Ascending aorta (tissue), 2 donors: Measurements from ENCODE around the gene MYO1E. TPM values are rescaled to one million over a fixed set of nuclear protein-coding genes. Genes with fewer than 3 reads are reported as not detected.
A peak's percentile ranks its signal among the peaks of the same experiment; 100 is the strongest.

Source experiments
- DNase-seq, 2 donors: peaks; one replicate each; pipeline ENCODE4 v3.0.0-alpha.2; 2019; ENCODE audit warnings: low spot score in 2 of 2
- H3K27ac ChIP-seq, 2 donors: fragments of 200-600 bp; sonication (generic); one replicate each; pipeline ENCODE4 v1.5.1; 2016 to 2017; ENCODE audit warnings: mild to moderate bottlenecking in 1 of 2
- H3K27me3 ChIP-seq: fragments of 200-600 bp; sonication (generic); one replicate; pipeline ENCODE4 v1.5.1; 2017
- H3K36me3 ChIP-seq, 2 donors: fragments of 200-600 bp; sonication (generic); one replicate each; pipeline ENCODE4 v1.5.1; 2016
- H3K4me1 ChIP-seq, 2 donors: fragments of 200-600 bp; sonication (generic); one replicate each; pipeline ENCODE4 v1.5.1; 2016 to 2017; ENCODE audit warnings: mild to moderate bottlenecking in 1 of 2
- H3K4me3 ChIP-seq, 2 donors: fragments of 200-600 bp; sonication (generic); one replicate each; pipeline ENCODE4 v1.5.1; 2016 to 2017; ENCODE audit warnings: mild to moderate bottlenecking in 1 of 2
- H3K9me3 ChIP-seq, 2 donors: fragments of 200-600 bp; sonication (generic); one replicate each; pipeline ENCODE4 v1.5.1; 2016
- intact Hi-C: fragments of 100-400 bp; cut with DNase I; formaldehyde crosslinking; loops from one replicate; pipeline ENCODE4 v1.15.1; 2023
- total RNA-seq: library from RNA; depleted of rRNA; stranded (reverse); fragments of >200 nt; gene quantifications from one replicate; pipeline ENCODE4 v1.1.0, GENCODE V29; 2016
- TF ChIP-seq, protein P1 (sequence below), 3 experiments: fragments of 200-600 bp in 2 of 3; fragments of 450-650 bp in 1 of 3; sonication (generic) in 2 of 3; IDR thresholded peaks; one replicate each; pipeline ENCODE4 v1.5.1; 2016 to 2019; ENCODE audit warnings: antibody characterized with exemption in 3 of 3, mild to moderate bottlenecking in 1 of 3, moderate library complexity in 1 of 3

Gene MYO1E
- total RNA-seq, 1 donor from 2014 or later = 48.0 TPM

DNA sequence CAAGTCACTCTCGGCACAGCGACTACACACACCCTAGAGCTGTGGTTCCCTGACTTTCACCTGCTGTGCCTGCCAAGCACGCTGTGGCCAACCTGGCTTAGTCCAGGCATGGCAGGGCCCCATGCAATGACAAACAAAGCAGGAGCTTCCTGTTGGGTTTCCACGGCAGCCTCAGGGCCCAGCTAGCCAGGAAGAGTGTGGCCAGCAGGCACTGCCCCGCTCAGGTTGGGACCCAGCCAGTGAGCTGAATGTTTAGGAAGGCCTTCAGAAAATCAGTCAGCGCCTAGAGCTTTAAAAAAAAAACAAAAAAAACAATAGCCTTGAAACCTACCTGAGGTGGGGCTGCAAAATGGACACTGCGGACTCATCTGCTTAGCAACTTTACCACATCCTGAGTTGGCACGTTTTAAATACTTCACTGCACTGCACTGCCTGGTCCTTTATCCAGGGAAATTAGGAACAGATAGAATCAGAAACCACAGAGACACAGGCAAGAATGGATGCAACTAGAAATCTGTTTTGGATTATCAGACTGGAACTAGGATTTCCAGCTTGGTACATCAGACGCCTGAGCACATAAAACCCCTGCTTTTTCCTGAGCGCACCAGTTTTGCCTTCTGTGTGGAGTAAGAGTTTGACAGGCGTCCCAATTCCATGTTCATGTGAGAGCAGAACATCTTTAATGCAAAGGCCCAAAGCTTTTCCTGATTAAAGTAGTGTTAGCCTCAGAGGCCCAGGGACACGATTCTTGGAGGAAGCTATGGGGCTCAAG is 202.2 kb downstream of the MYO1E start:
- no peak overlapping the region for H3K4me3 ChIP-seq

DNA sequence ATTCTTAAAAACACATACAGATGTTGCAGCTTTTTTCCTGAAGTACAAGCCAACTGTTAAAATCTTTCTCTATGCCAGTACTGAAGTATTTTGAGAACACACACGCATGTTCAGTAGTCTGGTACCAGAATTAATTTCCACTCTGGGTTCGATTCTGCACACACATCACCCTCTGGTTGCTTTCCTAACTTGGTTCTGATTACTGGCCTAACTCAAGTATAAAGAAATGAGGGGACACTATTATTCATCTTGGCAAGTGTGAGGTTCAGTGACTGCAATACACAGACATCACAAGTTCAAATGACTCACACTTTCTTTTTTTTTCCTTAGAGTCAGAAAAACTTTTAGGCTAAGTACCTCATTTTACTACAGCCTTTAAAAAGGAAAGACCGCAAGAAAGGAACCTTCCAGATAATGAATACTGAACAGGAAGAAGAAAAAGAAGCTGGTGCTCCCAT is 203.4 kb downstream of the MYO1E start:
- peaks cover 13 to 61% of the 10 kb centered on the region in 2 donors for H3K4me1 ChIP-seq
- TF ChIP-seq, protein P1, sequence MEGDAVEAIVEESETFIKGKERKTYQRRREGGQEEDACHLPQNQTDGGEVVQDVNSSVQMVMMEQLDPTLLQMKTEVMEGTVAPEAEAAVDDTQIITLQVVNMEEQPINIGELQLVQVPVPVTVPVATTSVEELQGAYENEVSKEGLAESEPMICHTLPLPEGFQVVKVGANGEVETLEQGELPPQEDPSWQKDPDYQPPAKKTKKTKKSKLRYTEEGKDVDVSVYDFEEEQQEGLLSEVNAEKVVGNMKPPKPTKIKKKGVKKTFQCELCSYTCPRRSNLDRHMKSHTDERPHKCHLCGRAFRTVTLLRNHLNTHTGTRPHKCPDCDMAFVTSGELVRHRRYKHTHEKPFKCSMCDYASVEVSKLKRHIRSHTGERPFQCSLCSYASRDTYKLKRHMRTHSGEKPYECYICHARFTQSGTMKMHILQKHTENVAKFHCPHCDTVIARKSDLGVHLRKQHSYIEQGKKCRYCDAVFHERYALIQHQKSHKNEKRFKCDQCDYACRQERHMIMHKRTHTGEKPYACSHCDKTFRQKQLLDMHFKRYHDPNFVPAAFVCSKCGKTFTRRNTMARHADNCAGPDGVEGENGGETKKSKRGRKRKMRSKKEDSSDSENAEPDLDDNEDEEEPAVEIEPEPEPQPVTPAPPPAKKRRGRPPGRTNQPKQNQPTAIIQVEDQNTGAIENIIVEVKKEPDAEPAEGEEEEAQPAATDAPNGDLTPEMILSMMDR (IDR thresholded peaks at IDR 0.05) = no peak
- intact Hi-C loops = loop anchor here (5.0 kb wide), 4 partner anchors 63 to 182 kb away; partner anchors contain the start of gene RNF111

More for the DNA sequence above, 202.2 kb downstream of the MYO1E start:
- Histone ChIP-seq H3K27me3 (no peaks in the 10 kb centered on the region), H3K4me1 (peaks cover 12 to 55% of the 10 kb centered on the region in 2 donors), H3K36me3 (peaks cover 14 to 20% of the 10 kb centered on the region in 2 donors), H3K27ac (peak overlapping the region; percentile 92 to 97), H3K9me3 (no peaks in the 10 kb centered on the region)
- TF ChIP-seq, protein P1 (IDR thresholded peaks at IDR 0.05) = no peak
- intact Hi-C loops = loop anchor here (2.0 kb wide), 2 partner anchors 202 to 266 kb away; partner anchors contain the start of gene MYO1E
- DNase-seq = peak; percentile 84 to 91

DNA sequence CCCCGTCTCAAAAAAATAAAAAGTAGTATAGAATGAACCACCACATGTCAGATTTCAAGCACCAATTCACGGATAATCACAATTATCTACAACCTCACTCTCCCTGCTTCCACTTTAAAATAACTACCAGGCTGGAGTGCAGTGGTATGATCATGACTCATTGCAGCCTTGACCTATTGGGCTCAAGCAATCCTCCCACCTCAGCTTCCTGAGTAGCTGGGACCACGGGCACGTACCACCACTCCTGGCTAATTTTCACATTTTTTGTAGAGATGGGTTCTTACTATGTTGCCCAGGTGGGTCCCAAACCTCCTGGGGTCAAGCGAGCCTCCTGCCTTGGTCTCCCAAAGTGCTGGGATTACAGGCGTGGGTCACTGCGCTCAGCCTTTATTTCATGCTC is 204.1 kb downstream of the MYO1E start:
- TF ChIP-seq, protein P1 (IDR thresholded peaks at IDR 0.05) = no peak
- no peaks in the 10 kb centered on the region for H3K27me3 ChIP-seq
- no peak for DNase-seq
- peaks cover 13 to 61% of the 10 kb centered on the region in 2 donors for H3K4me1 ChIP-seq
- H3K9me3 ChIP-seq = no peaks in the 10 kb centered on the region
- peaks cover 10 to 17% of the 10 kb centered on the region in 2 donors for H3K36me3 ChIP-seq
- intact Hi-C loops = loop anchor here (5.0 kb wide), 4 partner anchors 64 to 181 kb away; partner anchors contain the start of gene RNF111
- peak overlapping the region; percentile 92 to 97 for H3K27ac ChIP-seq
- no peak overlapping the region for H3K4me3 ChIP-seq

More for the DNA sequence above, 203.4 kb downstream of the MYO1E start:
- DNase-seq = peak in 1 of 2 donors; percentile 74
- Histone ChIP-seq H3K9me3 (no peaks in the 10 kb centered on the region), H3K4me3 (no peak overlapping the region), H3K27ac (peak overlapping the region; percentile 92 to 97), H3K27me3 (no peaks in the 10 kb centered on the region), H3K36me3 (peaks cover 14 to 23% of the 10 kb centered on the region in 2 donors)

DNA sequence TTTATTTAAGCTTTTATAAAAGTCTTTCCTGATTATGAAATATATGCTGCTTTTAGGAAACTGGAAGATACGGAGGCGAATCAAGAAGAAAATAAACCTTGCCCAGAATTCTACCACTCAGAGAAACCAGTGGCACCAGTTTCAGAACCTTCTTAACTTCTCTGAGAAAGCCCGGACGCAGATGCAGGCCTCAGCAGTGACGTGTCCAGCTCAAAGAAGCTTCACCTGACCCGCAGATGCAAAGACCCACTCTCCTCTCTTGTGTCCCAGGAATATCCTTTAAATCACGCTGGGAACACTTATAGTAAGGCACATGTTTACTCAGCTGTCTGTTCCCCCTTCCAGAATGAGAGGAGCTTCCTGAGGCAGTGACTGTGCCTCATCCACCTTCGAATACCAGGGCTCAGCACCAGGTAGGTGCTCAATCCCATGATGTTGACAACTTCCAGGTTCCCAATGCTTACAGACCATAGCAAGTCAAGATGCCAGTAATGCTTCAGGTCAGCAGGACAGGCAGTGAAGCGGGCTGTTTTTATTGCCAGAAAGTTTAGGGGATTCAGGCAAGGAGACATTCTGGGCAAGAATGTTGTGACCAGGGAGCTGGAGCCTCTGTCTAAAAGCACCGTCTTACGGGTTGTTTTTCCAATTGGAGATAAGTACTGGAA is 205.9 kb downstream of the MYO1E start:
- Histone ChIP-seq H3K4me3 (no peak overlapping the region), H3K9me3 (no peaks in the 10 kb centered on the region), H3K36me3 (peaks cover 15 to 23% of the 10 kb centered on the region in 2 donors), H3K27ac (peak overlapping the region; percentile 92 to 97), H3K27me3 (no peaks in the 10 kb centered on the region), H3K4me1 (peaks cover 13 to 61% of the 10 kb centered on the region in 2 donors)
- no peak for DNase-seq
- TF ChIP-seq, protein P1 (IDR thresholded peaks at IDR 0.05) = no peak
- intact Hi-C loops = loop anchor here (5.0 kb wide), 4 partner anchors 66 to 179 kb away; partner anchors contain the start of gene RNF111

DNA sequence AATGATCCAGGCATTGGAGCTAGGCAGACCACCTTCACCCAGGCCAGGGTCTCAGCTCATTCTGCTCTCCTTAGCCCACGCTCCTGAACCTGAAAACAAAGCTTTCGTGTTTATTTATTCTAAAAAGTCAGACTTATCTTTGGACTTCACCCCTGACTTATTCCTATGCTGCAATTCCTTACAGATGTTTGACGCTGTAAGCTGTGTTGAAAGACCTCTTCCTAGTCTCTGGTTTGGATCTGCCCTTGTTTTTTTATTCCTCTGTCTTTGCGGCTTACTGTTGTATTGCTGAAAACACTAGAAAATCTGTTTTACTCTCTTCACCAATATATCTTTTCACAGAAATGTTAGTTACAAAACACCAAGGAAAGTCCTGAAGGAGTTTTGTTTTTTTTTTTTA is 206.5 kb downstream of the MYO1E start:
- intact Hi-C loops = loop anchor here (5.0 kb wide), 4 partner anchors 66 to 179 kb away; partner anchors contain the start of gene RNF111

More for the DNA sequence above, 206.5 kb downstream of the MYO1E start:
- Histone ChIP-seq H3K36me3 (peaks cover 18 to 29% of the 10 kb centered on the region in 2 donors), H3K4me3 (no peak overlapping the region), H3K9me3 (no peaks in the 10 kb centered on the region), H3K27me3 (no peaks in the 10 kb centered on the region), H3K27ac (peak overlapping the region; percentile 92 to 97), H3K4me1 (peaks cover 13 to 59% of the 10 kb centered on the region in 2 donors)
- TF ChIP-seq, protein P1 (IDR thresholded peaks at IDR 0.05) = no peak
- no peak for DNase-seq
